ENCODE data around the gene DRC7.

Gene DRC7

DNA sequence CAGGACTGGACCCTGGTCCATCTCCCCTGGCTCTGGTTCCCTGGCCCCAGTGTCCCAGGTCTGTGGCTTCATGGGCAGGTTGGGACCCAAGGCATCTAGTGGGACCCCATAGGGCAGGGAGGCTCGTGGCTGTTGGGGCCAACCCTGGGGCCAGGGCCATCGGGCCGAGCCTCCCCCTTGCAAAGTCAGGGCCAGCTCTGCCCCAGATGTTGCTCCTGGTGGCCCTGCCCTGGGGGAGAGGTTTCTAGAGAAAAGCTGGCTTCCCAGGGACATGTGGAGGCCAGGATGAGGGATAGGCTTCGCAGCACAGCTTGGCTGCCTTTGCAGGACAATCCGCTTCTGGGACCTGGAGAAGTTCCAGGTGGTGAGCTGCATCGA lies 57.6 kb downstream of the DRC7 start:
- DNase-seq (ENCODE audit: low read depth), result no peak

DNA sequence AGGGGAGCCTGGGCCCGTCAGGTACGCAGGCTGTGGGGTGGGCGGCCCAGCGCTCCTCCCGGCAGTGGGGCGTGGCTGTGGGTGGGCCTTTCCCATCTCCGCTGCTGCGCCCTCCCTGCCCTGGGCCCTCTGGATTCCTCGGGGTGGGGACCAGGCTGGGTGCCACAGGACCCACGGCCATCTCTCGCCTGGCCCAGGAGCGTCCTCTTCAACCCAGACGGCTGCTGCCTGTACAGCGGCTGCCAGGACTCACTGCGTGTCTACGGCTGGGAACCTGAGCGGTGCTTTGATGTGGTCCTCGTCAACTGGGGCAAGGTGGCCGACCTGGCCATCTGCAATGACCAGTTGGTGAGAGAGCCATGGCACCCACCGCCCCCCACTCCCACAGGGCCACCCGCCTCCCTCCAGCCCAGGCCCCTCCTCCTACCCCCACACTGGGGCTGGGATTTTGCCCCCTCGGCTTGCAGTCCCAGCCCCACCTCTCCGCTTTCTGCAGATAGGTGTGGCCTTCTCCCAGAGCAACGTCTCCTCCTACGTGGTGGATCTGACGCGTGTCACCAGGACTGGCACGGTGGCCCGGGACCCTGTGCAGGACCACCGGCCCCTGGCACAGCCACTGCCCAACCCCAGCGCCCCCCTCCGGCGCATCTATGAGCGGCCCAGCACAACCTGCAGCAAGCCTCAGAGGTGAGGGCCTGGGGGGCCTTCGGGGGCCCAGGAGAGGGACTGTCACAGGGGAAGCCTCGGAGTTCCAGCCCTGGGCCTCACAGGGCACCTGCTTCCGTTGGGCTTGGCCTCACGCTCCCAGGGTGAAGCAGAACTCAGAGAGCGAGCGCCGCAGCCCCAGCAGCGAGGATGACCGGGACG lies 58.2 kb downstream of the DRC7 start:
- no peak for DNase-seq (ENCODE audit: low read depth)

DNA sequence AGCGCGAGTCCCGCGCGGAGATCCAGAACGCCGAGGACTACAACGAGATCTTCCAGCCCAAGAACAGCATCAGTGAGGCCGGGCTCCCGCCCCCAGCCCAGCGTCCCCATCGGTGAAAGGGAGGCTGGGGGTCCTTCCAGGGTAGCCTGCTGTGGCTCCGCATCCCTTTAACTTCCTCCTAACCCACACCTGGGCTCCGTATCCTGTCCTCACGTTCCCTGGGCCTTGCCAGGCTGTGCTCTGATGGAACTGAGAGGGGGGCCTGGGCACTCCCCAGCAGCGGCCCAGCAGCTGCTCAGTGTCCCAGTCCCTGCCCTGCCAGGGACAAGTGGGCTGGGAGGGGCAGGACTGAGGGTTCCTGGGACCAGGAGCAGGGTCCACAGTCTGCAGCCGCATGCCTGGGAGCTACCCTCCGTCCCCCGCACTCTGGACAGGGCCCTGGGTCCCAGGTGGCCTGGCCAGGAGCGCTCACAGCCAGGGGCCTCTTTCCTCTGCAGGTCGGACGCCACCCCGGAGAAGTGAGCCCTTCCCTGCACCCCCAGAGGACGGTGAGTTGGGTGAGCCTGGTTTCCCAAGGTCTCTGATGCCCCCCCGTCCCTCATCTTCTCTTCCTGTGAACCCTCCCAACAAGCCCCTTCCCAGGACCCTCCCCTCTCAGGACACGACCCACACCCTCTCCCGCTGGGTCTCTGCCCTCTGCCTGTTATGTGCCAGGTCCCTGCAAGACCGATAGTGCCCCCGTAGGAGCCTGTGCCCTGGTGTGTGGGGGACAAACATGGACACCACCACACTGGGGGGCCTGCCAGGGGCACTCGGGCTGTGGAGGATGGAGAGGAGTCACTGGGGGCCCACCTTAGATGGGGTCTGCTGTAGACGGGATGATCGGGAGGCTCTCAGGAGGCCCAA lies 59.1 kb downstream of the DRC7 start:
- DNase-seq (ENCODE audit: low read depth), result no peak

DNA sequence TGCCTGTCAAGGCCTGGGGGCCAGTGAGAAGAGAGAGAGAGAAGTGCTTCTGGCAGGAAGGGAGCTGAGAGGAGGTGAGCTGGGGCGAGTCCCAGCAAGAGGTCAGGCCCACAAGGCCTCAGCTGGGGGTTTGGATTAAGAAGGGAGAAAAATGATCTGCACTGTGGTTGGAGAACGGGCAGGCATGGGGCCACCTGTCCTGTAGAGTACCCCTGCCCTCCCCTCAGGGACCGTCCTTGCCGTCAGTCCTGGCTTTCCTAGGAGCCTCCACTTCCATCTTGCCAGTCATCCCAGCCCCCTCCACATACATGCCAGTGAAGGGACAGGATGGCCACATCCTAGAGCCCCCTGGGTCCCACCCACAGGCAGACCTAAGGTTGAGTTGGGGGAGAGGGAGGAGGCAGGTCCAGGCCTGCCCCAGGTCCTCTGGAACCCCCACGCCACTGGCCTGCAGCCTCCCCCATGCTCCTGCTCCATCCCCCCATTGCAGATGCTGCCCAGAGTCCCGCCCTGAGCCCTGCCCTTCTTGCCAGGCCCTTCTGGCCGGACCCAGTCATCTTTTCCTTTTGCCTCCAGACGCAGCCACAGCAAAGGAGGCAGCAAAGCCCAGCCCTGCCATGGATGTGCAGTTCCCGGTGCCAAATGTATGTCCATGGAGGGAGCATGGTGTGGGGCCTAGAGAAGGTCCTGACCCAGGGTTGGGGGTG lies 59.9 kb downstream of the DRC7 start:
- DNase-seq (ENCODE audit: low read depth), result no peak

DNA sequence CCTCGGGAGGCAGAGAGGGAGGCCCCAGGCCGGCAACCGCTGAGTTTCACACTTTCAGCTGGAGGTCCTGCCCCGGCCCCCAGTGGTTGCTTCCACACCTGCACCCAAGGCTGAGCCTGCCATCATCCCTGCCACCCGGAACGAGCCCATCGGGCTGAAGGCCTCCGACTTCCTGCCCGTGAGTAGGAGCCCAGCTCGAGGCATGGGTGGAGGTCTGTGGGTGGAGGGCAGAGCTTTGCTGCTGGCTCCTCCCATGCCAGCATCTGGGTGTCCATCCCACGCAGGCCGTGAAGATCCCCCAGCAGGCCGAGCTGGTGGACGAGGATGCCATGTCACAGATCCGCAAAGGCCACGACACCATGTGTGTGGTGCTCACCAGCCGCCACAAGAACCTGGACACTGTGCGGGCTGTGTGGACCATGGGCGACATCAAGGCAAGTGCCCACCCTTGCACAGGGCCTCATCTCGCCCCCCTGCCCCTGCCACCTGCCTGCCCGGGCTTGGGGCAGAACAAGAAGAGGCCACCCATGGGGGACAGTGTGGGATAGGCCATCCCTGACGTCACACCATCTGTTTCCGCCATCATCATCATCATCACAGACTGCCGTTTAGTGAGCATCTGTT lies 60.6 kb downstream of the DRC7 start:
- no peak for DNase-seq (ENCODE audit: low read depth)

DNA sequence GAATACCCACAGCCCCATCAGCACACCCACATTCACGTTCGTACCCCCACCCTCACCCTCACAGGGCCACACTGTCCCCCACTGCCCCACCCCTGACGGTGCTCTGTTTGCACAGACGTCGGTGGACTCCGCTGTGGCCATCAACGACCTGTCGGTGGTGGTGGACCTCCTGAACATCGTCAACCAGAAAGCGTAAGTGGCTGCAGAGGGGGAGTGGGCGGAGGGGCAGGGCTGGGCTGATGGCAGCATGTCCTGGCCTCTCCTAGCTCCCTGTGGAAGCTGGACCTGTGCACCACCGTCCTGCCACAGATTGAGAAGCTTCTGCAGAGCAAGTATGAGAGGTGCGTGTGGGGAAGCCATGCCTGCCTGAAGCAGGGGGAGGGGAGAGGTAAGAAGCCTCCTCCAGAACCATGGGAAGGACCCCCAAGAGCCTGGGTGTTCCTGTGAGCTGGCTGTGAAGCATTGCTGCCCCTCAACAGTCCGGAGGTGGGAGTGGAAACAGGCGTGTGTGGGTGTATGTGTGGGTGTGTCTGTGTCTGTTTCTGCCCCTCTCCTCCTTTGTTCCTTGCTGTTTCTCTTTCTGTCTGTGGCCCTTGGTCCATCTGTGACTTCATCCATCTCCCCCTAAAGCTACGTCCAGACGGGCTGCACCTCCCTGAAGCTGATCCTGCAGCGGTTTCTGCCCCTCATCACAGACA lies 61.3 kb downstream of the DRC7 start:
- DNase-seq (ENCODE audit: low read depth), result no peak

DNA sequence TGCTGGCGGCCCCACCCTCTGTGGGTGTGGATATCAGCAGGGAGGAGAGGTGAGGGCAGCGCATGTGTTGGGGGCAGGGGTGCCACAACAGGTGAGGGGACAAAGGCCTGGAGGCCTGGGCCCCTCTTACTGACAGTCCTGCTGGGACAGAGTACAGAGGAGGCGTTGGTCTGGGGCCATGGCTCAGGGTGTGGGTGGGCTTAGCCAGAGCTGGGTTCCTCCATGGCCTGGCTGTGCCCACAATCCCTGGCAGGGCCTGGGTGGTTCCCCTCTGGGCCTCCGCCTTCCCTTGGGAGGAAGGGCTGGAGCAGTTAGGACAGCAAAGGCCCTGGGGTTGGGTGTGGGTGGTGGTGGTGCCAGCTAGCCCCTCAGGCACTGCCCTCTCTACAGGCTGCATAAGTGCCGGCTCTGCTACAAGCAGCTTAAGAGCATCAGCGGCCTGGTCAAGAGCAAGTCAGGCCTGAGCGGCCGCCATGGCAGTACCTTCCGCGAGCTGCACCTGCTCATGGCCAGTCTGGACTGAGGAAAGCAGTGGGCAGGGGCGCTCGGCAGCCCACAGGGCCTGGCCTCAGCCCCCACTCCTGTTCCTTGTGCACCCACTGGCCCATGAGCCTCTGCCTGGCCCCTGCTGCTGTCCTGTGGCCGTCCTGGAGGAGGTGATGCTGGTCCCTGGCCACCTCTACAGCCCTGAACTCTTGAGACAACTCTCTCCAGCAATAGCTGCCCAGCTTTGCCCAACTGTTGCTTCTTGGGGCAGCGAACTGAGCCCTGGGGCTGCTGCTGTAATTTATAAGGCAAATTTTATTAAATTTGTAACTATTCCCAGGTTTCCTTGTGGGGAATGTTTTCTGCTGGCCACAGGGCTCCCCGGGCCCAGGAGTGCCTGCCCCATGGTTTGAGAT lies 62.1 kb downstream of the DRC7 start:
- no peak for DNase-seq (ENCODE audit: low read depth)

DNA sequence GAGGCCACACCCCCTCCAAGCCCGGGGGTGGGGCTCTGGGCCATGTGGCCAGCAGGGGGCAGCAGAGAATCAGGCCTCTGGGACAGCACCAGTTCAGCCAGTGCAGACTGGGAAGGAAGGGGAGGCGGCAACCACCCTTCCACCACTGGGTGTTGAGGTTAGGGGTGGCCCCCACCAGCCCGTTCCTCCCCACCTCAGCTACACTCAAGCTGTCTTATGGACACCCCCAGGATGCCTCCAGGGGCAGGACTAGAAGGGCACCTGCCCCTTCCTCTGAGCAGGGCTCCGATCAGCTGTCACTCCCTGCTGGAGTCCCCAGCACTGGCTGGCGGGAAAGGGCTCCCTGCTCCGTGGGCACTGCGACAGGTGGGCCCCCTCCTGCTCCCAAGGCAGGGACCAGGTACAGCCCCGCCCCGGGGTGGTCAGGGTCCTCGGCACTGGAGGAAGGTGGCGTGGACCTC lies 62.8 kb downstream of the DRC7 start:
- DNase-seq (ENCODE audit: low read depth), result peak; percentile 59

DNA sequence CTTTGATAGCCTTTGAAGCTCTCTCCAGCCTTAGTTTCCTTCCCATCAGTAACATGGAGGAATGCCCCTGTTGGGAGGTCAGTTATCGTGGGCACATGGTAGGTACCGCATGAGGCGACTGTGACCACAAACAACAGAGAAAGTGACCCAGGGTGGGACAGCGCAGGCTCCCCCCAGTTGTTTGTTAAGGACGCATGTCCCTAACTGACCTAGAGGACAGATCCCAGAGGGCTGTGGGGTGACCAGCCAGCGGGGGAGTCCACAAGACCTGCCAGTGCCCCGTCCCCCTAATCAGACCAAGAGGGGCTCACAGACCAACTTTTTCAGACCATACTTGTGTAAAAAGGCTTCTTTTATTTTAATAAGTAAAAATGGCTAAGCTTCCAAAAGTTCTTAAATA lies 63.3 kb downstream of the DRC7 start:
- no peak for DNase-seq (ENCODE audit: low read depth)

DNA sequence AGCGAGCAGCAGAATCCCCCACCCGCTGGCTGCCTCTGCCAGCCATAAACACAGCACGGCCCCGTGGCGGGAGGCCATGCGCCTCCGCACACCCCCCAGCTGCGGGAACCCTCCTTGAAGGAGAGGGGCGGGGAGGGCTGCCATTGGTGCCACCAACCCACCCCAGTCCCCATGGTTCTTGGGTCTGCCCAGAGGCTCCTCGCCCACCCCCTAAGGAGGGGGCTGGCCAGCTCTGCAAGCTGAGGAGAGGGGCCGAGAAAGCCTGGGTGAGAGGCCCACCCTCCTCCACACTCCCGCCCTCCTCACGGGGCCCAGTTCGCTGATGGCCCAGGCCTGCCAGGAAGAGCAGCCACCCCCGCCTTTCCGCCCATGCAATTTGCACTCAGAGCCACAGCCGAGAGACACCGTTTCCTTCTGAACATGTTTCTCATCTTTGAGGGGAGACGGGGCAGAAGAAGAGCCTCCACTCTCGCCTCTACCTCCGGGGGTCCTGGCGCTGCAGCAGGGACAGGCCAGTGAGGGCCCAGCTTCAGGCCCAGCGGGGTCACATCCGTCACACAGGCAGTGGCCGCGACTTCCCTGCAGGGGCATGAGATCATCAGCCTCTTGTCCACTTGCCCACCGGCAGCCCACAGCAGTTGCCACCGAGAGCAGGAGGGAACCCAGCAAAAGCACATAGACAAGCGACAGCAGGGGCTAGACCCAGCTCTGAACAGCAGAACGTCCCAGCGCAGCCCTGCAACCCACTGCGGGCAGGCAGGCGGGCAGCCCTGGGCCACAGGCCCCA lies 63.9 kb downstream of the DRC7 start:
- no peak for DNase-seq (ENCODE audit: low read depth)

DNA sequence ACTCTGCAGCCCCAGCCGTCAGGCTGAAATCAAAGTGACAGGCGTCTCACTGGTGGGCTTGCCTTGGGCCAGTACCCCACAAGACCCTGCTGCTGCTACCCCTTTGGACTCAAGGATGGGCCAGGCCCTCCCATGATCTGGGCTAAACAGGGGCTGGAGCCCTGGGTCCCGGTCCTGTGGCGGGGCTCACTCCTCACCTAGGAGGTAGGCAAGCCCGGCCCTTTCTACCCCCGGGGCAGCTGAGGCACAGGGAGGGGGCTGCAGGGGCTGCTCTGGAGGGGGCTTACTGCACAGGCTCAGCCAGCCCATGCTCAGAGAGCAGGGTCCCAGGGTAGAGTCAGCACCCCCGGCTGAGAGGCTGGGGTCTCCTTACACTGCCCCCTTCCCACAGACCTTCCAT lies 64.5 kb downstream of the DRC7 start:
- DNase-seq (ENCODE audit: low read depth), result no peak

DNA sequence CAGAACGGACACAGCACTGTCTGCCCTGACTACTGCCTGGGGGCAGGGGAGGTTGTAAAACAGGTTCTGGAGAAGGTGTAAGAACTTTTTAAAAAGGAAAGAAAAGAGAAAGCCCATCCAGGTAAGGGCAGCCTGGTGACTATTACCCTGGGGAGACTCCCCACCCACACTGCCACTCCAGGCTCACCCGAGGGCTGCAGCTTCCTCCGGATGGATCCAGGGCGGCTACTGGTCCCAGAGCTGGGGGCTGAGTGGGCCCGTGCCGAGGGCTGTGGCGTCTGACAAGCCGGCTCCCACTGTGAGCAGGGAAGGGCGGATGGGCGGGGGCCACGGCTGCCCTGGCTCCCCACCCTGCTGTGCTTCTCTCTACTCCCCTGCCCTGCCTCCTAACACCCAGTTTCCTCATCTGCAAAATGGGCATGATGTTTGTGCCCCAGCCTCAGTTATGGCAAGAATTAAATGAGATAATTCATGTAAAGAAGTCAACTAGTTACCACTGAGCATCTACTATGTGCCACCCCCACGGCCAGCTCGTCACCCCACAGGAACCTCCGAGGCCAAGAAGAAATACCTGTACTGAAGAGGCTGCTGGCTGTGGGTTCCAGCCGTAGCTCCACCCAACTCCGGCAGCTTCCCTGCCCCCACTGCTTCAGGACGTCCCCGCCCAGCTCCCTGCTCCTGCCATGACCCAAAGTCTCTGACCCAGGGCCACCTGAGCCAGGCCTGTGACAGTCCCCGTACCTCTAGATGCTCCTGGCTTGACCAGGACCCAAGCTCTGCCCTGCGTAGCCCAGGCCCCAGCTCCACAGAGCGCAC lies 65.1 kb downstream of the DRC7 start:
- DNase-seq (ENCODE audit: low read depth), result no peak

DNA sequence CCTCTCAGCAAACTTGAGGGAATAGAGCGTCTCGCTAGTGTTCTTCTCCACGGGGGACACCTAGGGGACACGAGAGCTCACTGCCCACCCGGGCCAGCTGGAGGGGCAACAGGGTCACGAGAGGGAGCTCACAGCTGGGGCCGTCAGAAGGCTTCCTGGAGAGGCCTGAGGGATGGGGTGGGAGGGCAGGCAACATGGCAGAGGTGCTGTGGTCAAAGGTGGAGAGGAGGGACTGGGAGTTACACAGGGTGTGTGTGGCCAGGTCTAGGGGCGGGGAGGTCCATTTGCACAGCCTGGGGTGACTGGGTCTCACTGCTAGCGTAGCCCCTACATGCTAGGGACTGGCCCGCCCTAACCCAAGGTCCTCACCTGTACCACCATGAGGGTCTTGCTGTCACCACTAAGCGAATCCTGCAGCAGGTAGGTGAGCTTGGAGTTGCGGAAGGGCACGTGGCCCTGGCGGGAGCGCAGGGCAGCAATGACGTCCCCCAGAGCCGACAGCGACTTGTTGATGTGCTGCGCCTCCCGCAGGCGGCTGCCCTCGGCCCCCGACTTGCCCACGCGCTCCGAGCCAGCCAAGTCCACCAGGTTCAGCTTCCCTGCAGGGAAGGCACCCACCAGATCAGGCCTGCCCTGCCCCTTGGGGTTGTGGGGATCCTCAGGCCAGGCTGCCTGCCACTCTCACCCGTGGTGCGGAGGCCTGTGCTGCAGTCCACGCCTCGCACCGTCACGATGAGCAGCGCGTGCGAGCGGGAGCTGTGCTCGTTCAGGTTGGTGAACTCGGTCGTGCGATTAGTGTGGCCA lies 66.0 kb downstream of the DRC7 start:
- no peak for DNase-seq (ENCODE audit: low read depth)

DNA sequence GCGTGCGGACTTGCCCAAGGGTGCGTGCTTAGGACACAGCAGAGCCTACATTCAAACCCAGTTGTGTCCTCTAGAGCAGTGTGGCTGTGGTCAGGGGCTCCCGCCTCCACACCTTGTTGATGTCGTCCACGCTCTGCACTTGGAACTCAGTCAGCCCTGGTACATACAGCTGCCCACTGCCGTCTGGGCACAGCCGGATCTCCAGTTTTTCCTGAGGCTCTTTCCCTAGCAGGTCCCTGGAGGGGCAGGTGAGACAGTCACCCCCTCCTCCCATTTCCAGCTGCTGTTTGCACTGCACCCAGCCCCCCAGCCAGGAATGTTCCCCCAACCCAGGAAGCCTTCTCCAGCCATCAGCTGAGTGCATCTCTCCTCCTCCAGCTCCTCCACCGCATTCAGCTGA lies 66.7 kb downstream of the DRC7 start:
- no peak for DNase-seq (ENCODE audit: low read depth)

DNA sequence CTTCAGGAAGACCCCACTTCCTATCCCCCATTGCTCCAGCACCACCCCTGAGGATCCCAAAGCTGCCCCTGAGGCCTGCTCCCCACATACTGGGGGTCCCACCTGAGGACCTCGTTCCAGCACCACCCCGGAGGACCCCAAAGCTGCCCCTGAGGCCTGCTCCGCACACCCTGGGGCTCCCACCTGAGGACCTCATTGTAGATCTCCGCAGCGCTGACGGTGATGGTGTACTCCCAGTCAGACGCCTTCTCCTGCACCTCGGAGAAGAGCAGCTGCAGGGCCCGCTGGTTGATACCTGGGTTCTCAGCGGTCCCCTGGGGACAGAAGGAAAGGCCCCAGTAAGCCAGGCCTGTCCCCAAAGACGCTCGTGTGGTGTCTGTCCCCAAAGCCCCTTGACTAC lies 67.4 kb downstream of the DRC7 start:
- no peak for DNase-seq (ENCODE audit: low read depth)

DNA sequence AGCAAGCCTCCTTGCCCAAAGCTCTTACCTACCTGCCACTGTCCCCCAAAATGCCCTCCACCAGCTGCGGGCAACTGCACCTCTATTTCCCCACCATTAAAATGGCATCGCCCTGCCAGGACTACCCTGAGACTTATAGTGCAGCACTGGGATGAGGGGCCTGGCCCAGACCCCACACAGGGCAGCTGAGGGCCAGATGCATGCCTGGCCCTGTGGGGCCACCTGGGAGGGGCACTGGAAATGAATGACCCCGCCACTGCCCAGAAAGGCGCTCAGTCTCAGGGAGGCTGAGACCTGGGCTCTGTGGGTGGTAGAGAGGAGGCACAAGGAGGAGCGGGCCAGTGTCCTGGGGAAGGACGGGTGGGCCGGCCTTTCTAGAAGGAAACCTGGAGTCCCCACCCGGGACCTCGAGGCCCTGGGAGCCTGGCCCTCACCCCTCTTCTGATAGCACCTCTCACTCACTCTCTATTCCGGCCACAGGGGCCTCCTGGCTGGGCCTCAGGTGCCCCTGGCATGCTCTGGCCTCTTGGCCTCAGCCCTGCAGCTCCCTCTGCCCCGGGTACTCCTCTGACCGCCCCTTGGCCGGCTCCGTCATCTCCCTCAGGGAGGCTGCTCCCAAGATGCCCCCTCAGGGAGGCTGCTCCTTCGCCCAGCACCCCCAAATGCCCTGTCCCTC lies 67.9 kb downstream of the DRC7 start:
- DNase-seq (ENCODE audit: low read depth), result no peak

Data from amniotic epithelial cell (primary cell).